ENCODE measurements around the gene DLGAP1.

The DLGAP1 gene

DNA sequence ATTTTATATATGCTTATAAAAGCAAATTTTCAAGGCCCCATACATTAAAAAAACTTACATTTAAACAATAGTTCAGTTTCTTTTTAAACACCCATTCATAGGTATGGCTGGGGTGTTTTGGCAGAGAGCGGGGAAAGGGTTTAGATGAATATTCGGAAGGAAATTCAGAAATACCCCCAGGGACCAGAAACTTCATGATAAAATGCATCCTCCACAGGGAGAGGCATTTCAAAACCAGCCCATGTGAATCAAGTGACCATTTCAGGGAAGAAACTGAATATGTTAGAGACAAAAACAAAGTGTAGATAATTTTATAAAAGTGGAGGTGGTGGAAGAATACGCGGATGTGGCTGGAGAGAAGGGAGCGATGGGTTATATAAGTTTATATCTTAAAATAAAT is 678.0 kb downstream of the DLGAP1 start:
- DNase-seq (ENCODE audit: low read depth in 2 of 2), result no peak

DNA sequence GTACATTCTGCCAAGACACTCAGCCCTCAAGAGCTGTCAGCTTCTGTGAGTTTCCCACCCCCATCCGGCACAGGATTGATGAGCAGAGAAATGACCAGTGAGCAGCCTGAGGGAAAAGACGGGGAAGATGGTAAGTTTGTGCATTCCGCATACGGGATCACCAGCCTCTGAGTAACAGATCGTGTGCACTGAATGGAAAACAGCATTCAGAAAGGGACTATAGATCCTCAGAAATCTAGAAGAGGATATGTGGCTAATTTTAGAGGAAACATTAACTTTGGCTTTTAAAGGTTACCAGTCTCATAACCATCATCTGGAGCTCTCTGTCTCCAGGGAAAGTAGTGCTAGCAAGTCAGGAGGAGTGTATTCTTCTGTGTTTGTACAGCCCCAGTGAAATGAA is 679.1 kb downstream of the DLGAP1 start:
- no peak for DNase-seq (ENCODE audit: low read depth in 2 of 2)

DNA sequence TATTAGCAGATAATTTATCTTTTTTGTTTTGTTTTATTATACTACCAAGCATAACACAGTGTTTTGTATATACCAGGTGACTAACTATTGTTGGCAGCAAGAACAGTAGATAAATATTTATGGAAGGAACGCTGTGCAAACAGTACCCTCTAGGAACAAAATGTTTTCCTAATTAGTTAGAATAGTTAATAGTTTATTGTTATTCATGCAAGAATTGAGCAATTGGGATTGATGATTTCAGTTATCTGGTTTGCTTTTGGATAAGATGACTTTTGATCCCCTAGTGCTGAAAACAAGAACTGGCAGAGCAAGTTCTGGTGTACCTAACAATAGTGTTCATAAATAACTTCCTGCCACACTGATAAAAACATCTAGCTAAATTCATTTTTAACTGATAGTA is 681.8 kb downstream of the DLGAP1 start:
- no peak for DNase-seq (ENCODE audit: low read depth in 2 of 2)

DNA sequence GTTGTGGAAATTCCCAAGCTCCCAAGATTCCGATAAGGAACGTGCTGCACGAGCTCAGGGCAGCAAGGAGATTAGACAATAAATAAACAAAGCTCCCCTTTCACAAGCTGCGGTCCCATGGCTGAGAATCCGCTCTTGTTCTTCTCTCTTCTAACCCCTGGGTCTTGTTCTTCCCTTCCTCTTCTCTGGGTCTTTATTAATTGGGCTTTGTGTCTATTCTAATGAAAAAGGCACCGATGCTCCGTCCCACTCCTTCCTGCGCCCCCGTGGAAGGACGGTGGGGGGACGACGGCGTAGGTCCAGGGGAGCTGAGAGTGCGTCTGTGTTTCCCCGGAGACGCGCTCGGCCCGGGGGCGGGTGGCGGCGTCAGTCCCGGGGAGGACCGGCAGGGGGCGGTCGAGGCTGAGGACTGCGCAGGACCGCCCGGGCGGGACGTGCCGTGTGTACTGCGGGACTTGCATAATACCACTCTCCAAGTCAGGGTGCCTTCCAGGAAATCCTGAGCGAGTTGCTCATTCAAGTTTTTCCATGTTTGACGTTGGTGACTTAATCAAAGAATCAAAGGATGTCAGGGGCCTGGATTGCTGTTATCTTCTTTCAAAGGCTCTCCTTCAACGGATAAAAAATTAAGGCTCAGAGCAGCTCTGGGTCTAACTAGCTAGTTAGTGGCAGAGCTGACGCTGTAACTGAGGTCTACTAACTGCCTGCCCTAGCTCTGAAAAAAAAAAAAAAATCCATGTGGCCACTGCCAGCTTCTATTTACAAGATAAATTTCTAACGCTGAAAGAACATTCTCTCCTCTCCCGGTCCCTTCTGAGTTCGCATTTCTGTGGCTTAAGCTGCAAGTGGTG is 683.8 kb downstream of the DLGAP1 start:
- peak; percentile 37 to 45 for DNase-seq (ENCODE audit: low read depth in 2 of 2)

DNA sequence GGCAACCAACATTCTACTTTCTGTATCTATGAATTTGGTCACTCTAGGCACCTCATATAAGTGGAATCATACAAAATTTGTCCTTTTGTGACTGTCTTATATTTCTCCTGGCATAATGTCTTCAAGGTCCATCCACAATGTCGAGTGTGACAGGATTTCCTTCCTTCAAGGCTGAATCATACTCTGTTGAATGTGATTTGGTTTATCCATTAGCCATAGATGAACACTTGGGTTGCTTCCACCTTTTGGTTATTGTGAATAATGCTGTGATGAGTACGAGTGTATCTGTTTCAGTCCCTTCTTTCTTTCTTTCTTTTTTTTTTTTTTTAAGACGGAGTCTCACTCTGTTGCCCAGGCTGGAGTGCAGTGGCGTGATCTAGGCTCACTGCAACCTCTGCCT is 693.8 kb downstream of the DLGAP1 start:
- no peak for DNase-seq (ENCODE audit: low read depth in 2 of 2)

DNA sequence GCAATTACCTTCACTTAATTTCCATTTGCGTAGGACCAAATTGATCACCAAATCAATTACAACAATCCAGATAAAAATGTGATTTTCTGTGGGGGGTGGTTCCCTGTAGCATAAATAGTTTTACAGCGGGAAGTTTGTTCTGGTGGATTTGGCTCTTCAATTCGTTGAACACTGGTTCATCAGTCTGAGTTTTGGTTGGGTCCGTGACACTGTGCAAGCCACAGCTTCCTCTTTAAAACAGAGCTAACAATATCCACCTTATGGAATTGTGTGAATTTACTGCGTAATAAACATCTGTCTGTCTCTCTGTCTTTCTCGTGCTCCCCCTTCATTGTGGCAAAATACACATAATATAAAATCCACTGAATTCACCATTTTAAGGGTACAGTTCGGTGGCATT is 694.4 kb downstream of the DLGAP1 start:
- DNase-seq (ENCODE audit: low read depth in 2 of 2), result no peak

DNA sequence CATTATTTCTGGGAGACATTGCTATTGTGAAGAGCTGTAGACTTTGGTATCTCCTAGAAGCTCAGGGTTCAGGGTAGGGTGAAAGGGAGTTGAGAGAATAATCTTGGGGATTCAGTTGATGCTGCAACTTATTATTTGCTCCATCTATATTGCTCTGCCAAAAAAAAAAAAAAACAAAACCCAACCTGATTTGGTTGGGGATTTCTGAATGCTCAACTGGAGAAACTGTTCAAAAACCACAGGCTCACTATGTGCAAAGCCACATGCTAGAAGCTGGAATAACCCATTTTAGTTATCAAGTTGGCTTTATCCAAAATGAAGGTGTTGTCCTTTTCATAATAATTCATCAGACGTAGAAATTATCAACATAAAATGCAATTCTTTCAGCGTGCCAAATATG is 696.0 kb downstream of the DLGAP1 start:
- DNase-seq (ENCODE audit: low read depth in 2 of 2), result no peak

DNA sequence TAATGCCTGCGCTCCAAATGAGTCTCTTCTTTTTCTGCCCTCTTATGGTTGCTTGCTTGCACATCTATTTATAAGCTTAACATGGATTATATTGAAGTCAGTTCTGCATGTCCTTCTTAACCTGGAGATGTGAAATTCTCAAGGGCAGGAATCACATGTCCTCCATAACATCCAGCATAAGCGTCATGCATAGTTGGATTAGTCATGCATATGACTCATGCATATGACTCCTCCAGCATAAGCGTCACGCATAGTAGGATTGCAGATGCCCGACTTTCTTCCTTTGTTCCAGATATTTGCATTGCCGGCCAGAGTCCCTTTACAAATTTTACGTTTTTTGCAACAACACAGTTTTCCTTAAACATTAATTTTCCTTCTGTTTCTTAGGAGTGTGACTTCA is 696.6 kb downstream of the DLGAP1 start:
- DNase-seq (ENCODE audit: low read depth in 2 of 2), result no peak

DNA sequence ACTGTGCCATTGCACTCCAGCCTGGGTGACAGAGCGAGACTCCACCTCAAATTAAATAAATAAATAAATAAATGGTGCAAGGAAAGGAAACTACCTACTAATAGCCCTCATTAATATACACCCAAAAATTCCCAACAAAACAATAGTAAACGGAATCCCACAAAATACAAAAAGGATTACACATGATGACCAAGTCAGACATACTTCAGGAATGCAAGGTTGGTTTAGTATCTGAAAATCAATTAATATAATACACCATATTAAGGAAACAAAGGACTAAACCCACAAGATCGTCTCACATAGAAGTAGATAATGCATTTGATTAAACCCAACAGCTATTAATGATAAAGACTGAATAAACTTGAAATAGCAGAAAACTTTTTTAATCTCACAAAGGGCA is 697.7 kb downstream of the DLGAP1 start:
- DNase-seq (ENCODE audit: low read depth in 2 of 2), result no peak

DNA sequence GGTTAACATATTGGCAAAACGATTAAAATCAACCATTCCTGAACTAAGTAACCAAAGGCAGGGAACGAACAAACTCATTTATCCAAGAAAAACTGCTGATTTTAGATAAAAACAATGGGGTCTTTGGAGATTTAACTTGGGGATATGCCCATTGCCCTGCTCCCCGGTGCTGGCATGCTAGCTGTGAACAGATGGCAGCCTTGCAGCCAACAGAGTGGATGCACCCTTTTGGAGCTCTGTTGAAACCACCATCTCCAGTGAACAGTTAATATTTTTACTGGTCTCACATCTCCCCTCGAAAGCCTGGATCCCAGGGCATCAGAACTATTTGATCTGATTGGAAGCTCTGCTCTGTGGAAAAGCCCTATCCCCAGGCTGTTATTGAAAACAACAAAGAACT is 702.0 kb downstream of the DLGAP1 start:
- DNase-seq (ENCODE audit: low read depth in 2 of 2), result no peak

DNA sequence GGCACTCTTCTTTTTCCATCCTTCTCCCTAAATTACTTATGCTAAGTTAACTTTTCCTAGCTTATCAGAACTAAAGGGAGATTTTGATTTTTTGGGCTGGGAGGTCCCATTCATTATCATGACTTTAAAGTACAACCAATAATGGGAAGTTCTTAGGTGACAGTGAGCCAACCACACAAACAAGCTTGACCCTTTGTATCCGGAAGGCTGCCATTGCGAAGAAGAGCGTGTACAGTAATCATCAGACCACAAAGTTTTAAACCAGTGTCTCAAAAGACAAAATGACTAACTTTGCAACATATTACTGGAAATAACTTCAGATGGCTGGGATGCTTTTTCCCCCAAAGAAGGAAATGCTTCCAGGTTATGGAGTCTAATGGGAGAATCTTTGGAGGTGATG is 707.0 kb downstream of the DLGAP1 start:
- no peak for DNase-seq (ENCODE audit: low read depth in 2 of 2)

DNA sequence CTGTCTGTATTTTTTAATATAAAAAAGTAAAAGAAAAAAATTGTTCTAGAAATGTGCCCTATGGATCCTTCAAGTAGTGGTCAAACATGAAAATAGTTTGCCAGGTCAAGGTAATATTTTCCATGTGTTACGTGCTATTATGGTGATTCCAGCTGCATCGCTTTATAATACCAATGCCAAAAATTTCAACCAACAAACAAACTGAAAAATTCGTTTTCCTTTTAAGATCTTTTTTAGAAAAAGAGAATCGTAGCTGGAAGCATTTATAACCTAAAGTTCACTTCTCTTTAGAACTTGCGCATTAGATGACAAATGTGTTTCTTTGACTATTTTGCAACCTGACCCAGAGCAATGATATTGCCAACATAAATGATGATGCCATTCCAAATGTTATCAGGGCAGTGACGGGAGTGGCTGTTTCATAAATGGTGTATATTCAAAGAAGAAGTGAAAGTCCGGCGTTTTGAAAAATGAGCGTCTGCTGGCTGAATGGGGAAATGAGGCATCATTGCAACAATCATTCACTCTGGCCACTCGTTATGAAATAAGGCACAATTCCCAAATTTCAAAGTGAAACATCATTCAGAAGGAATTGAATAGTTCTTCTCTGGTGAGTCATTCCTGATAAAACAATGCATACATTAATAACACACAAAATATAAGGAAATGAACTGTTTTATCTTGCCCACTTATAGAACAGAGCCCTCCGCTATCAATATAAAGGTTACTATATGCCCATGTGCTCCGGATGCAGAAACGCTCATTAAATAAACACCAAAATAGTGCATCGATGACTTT is 707.7 kb downstream of the DLGAP1 start:
- DNase-seq (ENCODE audit: low read depth in 2 of 2), result no peak

DNA sequence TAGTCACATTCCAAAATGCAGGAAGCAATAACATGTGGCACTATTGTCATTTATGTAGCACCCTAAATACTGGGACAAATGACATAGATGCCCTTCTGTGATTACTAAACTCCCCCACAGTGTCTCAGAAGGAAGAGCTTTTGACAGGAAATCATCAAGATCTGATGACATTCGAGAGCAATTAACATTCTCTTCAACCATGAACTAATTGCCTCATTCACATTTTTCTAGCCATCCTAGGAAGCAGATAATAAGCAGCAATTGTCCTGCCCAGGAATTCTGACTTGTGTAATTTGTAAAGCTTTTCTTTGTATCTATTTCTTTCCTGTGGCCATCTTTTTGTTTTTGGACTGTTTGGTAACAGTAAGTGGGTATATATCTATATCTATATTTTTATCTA is 712.6 kb downstream of the DLGAP1 start:
- DNase-seq (ENCODE audit: low read depth in 2 of 2), result no peak

DNA sequence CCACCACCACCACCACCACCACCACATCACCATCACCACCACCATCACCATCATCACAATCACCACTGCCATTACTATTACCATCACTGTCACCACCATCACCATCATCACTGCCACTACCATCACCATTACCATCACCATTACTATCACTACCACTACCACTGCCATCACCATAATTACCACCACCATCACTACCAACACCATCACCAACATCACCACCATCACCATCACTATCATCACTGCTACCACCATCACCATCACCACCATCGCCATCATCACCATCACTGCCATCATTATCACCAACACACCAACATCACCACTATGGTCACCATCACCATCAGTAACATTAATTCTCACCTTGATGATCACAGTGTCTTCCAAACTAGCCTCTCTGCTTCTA is 713.8 kb downstream of the DLGAP1 start:
- no peak for DNase-seq (ENCODE audit: low read depth in 2 of 2)

DNA sequence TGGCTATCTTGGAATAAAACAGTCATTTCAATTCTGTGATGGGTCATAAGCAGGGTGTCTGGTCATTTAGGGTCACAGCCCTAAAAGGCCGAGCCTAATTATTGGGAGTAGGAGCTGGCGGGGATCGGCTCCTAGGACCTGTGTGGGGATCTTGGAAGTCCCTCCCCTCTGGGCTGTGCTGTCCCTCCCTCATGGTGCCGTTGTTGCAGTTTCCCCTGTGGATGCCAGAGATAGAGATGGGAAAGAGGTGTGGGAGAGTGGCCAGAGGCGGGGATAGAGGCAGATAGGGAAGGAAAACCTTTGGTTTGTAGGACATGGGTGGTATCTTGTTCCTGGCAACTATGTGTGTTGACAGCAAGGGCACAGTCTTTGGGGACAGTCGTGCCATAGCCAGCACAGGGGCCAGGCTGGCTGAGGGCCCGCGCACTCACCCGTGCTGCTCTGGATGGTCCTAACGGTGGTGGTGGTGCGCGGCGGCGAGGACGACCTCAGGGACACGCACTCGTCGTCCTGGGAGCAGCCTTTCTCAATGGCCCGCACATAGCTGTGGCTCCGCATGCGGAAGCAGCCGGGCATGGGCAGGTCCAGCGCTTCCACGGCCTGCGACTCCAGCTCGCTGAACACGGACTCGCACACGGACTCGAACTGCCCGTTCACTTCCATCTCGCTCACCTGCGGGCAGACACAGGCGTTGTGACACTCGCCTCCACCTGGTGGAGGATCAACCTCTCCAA is 726.2 kb downstream of the DLGAP1 start:
- DNase-seq (ENCODE audit: low read depth in 2 of 2), result no peak

DNA sequence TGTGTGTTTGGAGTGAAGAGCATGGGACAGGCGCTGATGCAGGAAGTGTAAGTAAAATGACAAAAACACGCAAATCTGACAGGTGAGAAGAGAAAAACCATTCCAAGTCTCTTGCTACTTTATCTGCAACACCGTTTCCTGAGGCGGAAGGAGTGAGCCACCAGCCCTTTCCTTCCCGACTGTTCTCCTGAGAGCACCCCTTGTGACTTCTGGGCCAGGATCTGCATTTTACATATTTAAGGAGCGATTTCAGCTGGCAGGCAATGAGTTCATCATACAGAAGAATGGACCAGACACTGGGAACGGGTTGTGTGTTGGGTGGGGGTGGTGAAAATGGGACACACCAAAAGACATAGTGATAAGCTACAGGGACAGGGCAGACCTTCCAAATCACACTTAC is 727.8 kb downstream of the DLGAP1 start:
- no peak for DNase-seq (ENCODE audit: low read depth in 2 of 2)

DNA sequence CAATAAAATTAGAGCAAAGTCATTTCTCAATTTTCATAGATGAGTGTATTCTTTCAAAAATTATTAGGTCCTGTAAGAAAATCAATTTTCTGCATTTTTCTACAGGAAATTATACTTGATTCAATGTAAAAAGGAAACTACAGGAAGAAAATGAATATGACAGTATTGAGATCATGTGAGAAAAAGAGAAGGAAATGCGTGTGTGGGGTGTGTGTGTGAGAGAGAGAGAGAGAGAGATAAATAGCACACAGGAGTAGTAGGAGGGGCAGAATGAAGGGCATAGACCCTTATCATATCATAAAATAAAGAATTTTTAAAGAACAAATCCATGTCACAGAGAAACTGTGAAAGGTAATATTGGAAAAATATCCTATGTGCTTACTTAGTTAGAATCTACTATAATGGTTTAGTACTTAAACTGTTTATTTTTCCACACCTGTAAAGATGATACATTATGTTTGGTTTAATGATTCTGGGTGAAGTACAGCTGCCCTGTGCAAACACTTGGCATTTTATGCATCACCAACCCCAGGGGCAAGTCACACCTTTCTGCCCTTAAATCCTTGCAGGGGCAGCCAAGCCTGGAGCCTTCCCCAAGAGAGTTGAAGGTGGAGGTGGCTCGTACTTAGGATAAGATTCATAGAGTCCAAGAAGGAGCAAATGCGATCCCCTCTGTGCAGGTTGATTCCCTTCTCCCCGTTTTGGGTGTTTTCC is 728.7 kb downstream of the DLGAP1 start:
- DNase-seq (ENCODE audit: low read depth in 2 of 2), result no peak

DNA sequence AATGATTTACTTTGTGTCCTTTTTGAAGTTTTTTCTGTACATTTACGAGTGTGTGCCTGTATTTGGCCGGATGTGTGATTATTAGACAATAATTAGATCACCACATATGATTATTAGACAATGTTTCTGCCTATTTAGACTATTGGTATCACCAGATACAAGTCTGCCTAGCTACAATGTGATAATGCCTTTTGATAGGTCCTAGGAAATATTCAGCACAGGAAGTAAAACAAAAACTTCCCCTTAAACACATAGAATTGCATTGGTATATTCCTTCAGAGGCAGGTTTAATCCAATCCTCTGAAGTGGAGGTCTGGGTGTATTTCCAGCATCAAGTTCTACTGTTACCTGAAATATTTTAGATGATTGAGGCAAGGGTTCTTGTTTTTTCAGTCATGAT is 730.0 kb downstream of the DLGAP1 start:
- no peak for DNase-seq (ENCODE audit: low read depth in 2 of 2)

DNA sequence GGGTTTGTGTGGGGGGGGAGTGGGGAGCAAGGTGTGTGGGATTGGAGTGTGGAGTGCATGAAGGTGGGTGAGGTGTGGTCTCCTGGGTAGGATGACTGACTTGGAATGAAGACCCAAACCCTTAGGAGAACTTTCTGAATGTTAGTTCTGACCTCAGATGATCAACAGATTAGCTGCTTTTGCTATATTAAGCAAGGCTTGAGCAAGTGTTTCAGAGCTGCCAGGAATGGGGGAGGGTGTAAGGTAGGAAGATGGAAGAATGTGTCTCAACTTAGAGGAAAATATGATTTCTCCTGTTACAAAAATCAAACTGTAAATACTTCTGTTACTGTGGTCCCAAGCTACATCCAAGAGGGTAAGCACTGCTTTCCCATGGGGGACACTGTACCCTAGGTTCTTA is 731.6 kb downstream of the DLGAP1 start:
- DNase-seq (ENCODE audit: low read depth in 2 of 2), result no peak

DNA sequence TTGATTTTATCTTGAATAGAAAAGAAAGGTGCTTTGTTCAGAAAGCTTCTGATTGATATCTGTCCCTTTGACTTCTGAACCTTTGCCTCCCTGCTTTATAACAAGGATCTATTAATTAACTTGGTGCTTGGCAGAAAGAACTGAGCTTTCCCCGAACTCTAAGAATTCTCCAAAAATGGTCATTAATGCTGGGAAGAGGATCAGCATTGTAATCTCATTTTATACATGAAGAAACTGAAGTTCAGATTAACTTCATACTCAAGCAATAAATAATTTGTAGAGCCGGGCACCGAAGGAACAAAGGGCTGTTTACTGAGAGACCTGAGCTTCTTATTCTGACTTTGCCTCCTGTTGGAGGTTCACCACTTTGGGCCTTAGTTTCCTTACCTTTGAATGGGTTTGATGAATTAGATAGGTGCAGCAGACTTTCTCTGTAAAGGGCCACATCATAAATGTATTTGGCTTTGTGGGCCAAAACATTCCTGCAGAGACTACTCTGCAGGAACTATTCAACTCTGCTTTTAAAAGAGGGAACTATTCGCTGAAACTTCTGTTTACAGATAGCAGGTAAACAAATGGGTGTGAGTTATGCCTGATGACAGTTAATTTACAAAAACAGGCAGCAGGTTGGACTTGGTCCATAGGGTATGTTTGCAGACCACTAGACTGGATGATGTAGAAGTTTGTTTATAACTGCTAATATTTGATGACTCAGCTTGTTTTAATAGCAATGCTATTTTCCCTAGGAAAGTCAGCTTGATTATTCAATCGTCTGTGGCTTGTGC is 732.3 kb downstream of the DLGAP1 start:
- no peak for DNase-seq (ENCODE audit: low read depth in 2 of 2)

All from stimulated activated CD8-positive, alpha-beta memory T cell treated with anti-CD3 and anti-CD28 coated beads, Interleukin-15, amount 100 ng/mL, for 4 hours (primary cell).